K562 (cell line): ENCODE measurements around the gene SFTPB. TPM values are rescaled to one million over a fixed set of nuclear protein-coding genes. Genes with fewer than 3 reads are reported as not detected.

ENCODE experiments used
- BACH1 ChIP-seq: fragments of 200-800 bp; sonication (Bioruptor generic); IDR thresholded peaks from 2 replicates; pipeline ENCODE4 v1.6.1; 2016; ENCODE audit warnings: missing genetic modification characterization, missing compliant biosample characterization
- ELF2 ChIP-seq: fragments of 250-450 bp; sonication (Bioruptor Pico); IDR thresholded peaks from 2 replicates; pipeline ENCODE4 v1.5.0; 2021; ENCODE audit warnings: mild to moderate bottlenecking
- FOXM1 ChIP-seq, 2 experiments: fragments of 450-650 bp in 1 of 2; sonication (generic) in 1 of 2; formaldehyde crosslinking in 1 of 2; IDR thresholded peaks; 2 replicates each; pipeline versions ENCODE4 v1.6.1 to v1.9.0; 2017 to 2022; ENCODE audit warnings: low read depth in 2 of 2, mild to moderate bottlenecking in 2 of 2, missing genetic modification reagents in 1 of 2, moderate library complexity in 1 of 2
- GTF2E2 ChIP-seq: fragments of 200-800 bp; sonication (Bioruptor generic); IDR thresholded peaks from 2 replicates; pipeline ENCODE4 v1.6.1; 2016; ENCODE audit warnings: missing genetic modification characterization, missing compliant biosample characterization
- YY1 ChIP-seq, 3 experiments: IDR thresholded peaks; 2 replicates each; pipeline ENCODE4 v1.6.1; 2011; ENCODE audit warnings: low read length in 2 of 3, mild to moderate bottlenecking in 2 of 3, moderate library complexity in 2 of 3, borderline replicate concordance in 1 of 3, control low read depth in 1 of 3, low read depth in 1 of 3; ENCODE audit not compliant: insufficient read depth in 3 of 3, insufficient replicate concordance in 2 of 3, control insufficient read depth in 1 of 3, insufficient read length in 1 of 3; ENCODE audit errors: extremely low read depth in 1 of 3
- ZNF280B ChIP-seq: fragments of 250-450 bp; sonication (Bioruptor Pico); IDR thresholded peaks from 2 replicates; pipeline ENCODE4 v1.5.1; 2021; ENCODE audit warnings: mild to moderate bottlenecking
- polyA plus RNA-seq, 8 experiments: library from polyadenylated mRNA; depleted of rRNA in 4 of 8; stranded (reverse) in 5 of 8; unstranded in 3 of 8; fragments of >200 nt; fragmentation: Nextera tagmentation in 2 of 8; fragmentation: Illumina TruSeq in 1 of 8; extraction: Ambion mirVana in 2 of 8; extraction: Trizol in 1 of 8; gene quantifications; 2 replicates each; pipeline versions ENCODE4 v1.2.1 to v1.2.3, GENCODE V29; 2011 to 2014; ENCODE audit warnings: inconsistent platforms in 1 of 8, missing spikeins in 1 of 8
- total RNA-seq, 7 experiments: library from RNA; depleted of rRNA in 6 of 7; stranded (reverse); fragments of >200 nt in 6 of 7; fragmentation: Illumina TruSeq in 2 of 7; extraction: Trizol in 2 of 7; gene quantifications; 2 replicates each; pipeline versions ENCODE4 v1.2.1 to v1.2.3, GENCODE V29; 2011 to 2021; ENCODE audit warnings: low replicate concordance in 1 of 7
- TF ChIP-seq, protein P1 (sequence below): fragments of 450-650 bp; IDR thresholded peaks from 2 replicates; pipeline ENCODE4 v1.6.1; 2016; ENCODE audit warnings: antibody characterized with exemption

The SFTPB gene
- total and polyA plus RNA-seq, 9 of the 15 experiments (the other 6 are each of a cell fraction or from before 2014, with no cell fraction given), result 0.03 to 7.0 TPM; not detected in 7

DNA sequence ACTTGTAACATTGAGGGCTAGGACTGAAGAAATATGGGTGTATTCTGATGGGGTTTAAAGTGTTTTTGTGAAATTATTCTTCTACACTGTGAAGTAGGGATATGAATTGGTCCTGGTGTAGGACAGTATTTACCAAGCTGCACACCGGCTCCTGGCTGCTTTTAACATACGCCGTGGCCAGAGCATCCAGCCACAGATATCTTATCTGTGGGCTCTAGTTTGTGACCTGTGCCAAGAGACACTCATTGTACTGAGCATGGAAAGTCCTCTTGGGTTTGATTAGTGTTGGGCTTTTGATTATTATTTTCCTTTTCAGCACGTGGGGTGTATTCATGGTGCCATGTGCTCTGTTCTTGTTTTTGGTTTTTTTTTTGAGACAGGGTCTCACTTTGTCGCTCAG lies 44.0 kb downstream of the SFTPB start (continued):
- TF ChIP-seq FOXM1 (IDR thresholded peaks at IDR 0.05; ENCODE audit: low read depth), result no peak
- TF ChIP-seq FOXM1 (CRISPR knock-in tag; IDR thresholded peaks at IDR 0.05; ENCODE audit: low read depth), result no peak
- no peak for TF ChIP-seq ZNF280B (CRISPR knock-in tag)
- TF ChIP-seq, protein P1, sequence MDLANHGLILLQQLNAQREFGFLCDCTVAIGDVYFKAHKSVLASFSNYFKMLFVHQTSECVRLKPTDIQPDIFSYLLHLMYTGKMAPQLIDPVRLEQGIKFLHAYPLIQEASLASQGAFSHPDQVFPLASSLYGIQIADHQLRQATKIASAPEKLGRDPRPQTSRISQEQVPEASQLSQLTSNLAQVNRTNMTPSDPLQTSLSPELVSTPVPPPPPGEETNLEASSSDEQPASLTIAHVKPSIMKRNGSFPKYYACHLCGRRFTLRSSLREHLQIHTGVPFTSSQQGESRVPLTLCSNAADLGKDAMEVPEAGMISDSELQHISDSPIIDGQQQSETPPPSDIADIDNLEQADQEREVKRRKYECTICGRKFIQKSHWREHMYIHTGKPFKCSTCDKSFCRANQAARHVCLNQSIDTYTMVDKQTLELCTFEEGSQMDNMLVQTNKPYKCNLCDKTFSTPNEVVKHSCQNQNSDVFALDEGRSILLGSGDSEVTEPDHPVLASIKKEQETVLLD, result no peak
- TF ChIP-seq ELF2 (CRISPR knock-in tag), result no peak
- TF ChIP-seq GTF2E2 (tag), result no peak
- no peak for TF ChIP-seq BACH1
- no peak for TF ChIP-seq YY1 (IDR thresholded peaks at IDR 0.05; ENCODE audit: borderline replicate concordance in 1 of 3, control insufficient read depth in 1 of 3, extremely low read depth in 1 of 3, insufficient read depth in 3 of 3, insufficient read length in 1 of 3, insufficient replicate concordance in 2 of 3, low read depth in 1 of 3, low read length in 2 of 3)
- TF ChIP-seq, all 486 proteins: peak for 0
